SU-DHL-6 (cell line): ENCODE measurements around the gene ETV1.

Experiments used
- H2AFZ ChIP-seq: fragments of 200-600 bp; sonication (generic); 2 replicates; pipeline ENCODE4 v1.6.1; 2014; ENCODE audit warnings: low read depth, mild to moderate bottlenecking, moderate library complexity, mixed read lengths, antibody characterized with exemption, low read length; ENCODE audit not compliant: severe bottlenecking
- H3F3A ChIP-seq: fragments of 200-600 bp; shearing (Covaris generic); 2 replicates; pipeline ENCODE4 v1.6.0; 2016; ENCODE audit warnings: antibody characterized with exemption, mild to moderate bottlenecking; ENCODE audit not compliant: insufficient read depth
- H3K27ac ChIP-seq: fragments of 200-600 bp; sonication (generic); 2 replicates; pipeline ENCODE4 v1.5.1; 2016; ENCODE audit warnings: low read depth, mild to moderate bottlenecking, low read length, moderate library complexity, mixed read lengths
- H3K27me3 ChIP-seq: fragments of 200-600 bp; sonication (generic), shearing (Covaris generic); 2 replicates; pipeline ENCODE4 v1.6.0; 2014; ENCODE audit warnings: mild to moderate bottlenecking, low read length
- H3K36me3 ChIP-seq: fragments of 200-600 bp; sonication (generic); 2 replicates; pipeline ENCODE4 v1.6.1; 2014; ENCODE audit warnings: mild to moderate bottlenecking, low read length, mixed read lengths
- H3K4me2 ChIP-seq: fragments of 300-600, 200-600 bp; shearing (Covaris generic), sonication (generic); 2 replicates; pipeline ENCODE4 v1.6.0; 2014; ENCODE audit warnings: low read length, low read depth, mild to moderate bottlenecking; ENCODE audit not compliant: poor library complexity, severe bottlenecking
- H3K4me3 ChIP-seq: fragments of 200-600 bp; sonication (generic); 2 replicates; pipeline ENCODE4 v1.5.1; 2014; ENCODE audit warnings: antibody characterized with exemption, low read length, mild to moderate bottlenecking, mixed read lengths; ENCODE audit not compliant: insufficient read depth, poor library complexity, severe bottlenecking
- H3K79me2 ChIP-seq: fragments of 200-600 bp; sonication (generic); 2 replicates; pipeline ENCODE4 v1.6.1; 2014; ENCODE audit warnings: mild to moderate bottlenecking, low read length, moderate library complexity; ENCODE audit not compliant: insufficient read depth
- H3K9ac ChIP-seq: fragments of 200-600 bp; sonication (generic); 2 replicates; pipeline ENCODE4 v1.7.0; 2014; ENCODE audit warnings: mild to moderate bottlenecking, low read length
- H3K9me2 ChIP-seq: fragments of 200-600 bp; sonication (generic); replicated peaks from 2 replicates; pipeline ENCODE4 v1.6.1; 2014; ENCODE audit warnings: low read length; ENCODE audit not compliant: insufficient read depth
- H3K9me3 ChIP-seq: fragments of 200-600 bp; sonication (generic); 2 replicates; pipeline ENCODE4 v1.6.1; 2014; ENCODE audit warnings: low read length, mixed read lengths; ENCODE audit not compliant: insufficient read depth
- H4K20me1 ChIP-seq: fragments of 200-600 bp; sonication (generic); 2 replicates; pipeline ENCODE4 v1.6.1; 2014; ENCODE audit warnings: low read depth, mild to moderate bottlenecking, antibody characterized with exemption, low read length, moderate library complexity, mixed read lengths
- EZH2phosphoT487 ChIP-seq: fragments of 200-600 bp; sonication (generic), shearing (Covaris generic); conservative IDR thresholded peaks from 2 replicates; pipeline ENCODE4 v1.6.1; 2018; ENCODE audit warnings: mild to moderate bottlenecking, antibody characterized with exemption, low read length, moderate library complexity, mixed read lengths
- TF ChIP-seq, protein P1 (sequence below): fragments of 200-600 bp; sonication (generic); IDR thresholded peaks from one replicate; pipeline ENCODE4 v1.5.1; 2017; ENCODE audit warnings: antibody characterized with exemption, mild to moderate bottlenecking, low read length, moderate library complexity; ENCODE audit not compliant: insufficient read depth, poor library complexity, severe bottlenecking

Gene ETV1

DNA sequence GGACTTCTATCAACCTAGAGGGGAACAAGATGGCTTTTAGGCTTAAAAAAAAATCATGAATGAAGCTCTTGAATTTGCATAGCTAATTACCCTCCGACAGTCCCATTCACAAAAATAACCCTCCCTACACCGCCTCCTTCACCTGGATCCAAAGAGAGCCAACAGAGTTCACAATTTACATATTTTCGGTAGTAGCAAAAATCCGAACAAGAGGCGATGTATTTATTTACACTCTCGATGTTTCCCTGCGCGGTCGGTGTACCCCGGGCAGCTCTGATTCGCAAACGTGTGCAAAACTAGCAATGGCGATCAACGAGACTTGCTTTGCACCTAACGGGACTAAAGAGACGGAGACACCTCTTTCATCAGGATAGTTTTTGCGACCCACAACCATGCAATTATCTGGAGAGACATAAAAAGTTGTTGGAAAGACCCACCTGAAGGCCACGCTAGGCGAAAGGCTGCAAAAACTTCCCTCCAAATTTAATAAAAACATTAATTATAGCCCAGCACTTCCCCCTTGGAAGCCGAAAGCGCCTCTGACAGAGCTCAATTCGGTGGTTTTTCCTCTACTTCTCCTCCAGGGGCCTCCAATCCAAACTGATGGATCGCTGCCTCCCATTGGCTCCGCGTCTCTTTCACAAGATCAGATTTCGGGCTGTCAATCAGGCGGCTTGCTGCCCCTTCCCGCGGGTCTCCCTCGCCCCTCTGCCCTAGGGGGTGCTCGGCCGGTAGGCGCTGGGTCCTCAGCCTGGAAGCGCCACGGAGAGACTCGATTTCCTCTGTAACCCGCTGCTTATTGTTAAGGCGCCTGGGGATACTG lies at the start of gene ETV1:
Gene ETV1 (minus strand): TSS at position 541 of the 823 bp plus-strand sequence. CDS start 614 bp downstream, outside the sequence.
- H3K9ac ChIP-seq: no peak within 1 kb of the TSS
- no peaks in the 10 kb centered on the region for H3K36me3 ChIP-seq
- H3K9me3 ChIP-seq: peaks cover 5% of the 10 kb centered on the region; the same call in 1 of the 2 replicates
- H3K27ac ChIP-seq: no peak within 1 kb of the TSS
- no peaks in the 10 kb centered on the region for H3K27me3 ChIP-seq
- H3F3A ChIP-seq: no peaks in the 10 kb centered on the region
- TF ChIP-seq, protein P1, sequence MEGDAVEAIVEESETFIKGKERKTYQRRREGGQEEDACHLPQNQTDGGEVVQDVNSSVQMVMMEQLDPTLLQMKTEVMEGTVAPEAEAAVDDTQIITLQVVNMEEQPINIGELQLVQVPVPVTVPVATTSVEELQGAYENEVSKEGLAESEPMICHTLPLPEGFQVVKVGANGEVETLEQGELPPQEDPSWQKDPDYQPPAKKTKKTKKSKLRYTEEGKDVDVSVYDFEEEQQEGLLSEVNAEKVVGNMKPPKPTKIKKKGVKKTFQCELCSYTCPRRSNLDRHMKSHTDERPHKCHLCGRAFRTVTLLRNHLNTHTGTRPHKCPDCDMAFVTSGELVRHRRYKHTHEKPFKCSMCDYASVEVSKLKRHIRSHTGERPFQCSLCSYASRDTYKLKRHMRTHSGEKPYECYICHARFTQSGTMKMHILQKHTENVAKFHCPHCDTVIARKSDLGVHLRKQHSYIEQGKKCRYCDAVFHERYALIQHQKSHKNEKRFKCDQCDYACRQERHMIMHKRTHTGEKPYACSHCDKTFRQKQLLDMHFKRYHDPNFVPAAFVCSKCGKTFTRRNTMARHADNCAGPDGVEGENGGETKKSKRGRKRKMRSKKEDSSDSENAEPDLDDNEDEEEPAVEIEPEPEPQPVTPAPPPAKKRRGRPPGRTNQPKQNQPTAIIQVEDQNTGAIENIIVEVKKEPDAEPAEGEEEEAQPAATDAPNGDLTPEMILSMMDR: no peak
- no peak for TF ChIP-seq EZH2phosphoT487
- no peaks in the 10 kb centered on the region for H4K20me1 ChIP-seq
- peak within 1 kb of the TSS; percentile 54 for H2AFZ ChIP-seq
- H3K9me2 ChIP-seq: no peaks in the 10 kb centered on the region
- no peak within 1 kb of the TSS for H3K4me3 ChIP-seq
- peak within 1 kb of the TSS; percentile 12 for H3K4me2 ChIP-seq
- H3K79me2 ChIP-seq: no peaks in the 10 kb centered on the region

DNA sequence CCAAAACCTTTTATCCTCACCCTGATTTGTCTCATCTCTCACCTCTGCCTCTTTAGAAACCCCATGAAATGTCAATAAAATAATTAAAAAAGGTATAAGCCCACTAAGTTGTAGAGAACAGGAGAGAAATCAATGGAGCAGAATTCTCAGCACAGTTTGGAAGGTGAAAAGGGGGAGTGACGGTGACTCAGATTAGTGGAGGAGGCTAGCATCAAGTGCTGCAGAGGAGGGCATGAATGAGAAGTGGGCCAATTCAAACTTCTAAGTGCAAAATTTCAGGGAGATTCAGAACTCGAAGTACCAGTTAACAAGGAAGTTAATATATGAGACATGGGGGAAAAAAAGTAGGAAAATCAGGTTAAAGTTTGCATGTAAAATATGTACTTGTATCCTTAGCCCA lies 34.9 kb upstream of the ETV1 start:
- no peaks in the 10 kb centered on the region for H3F3A ChIP-seq
- H3K4me3 ChIP-seq: no peak overlapping the region
- no peak overlapping the region for H3K27ac ChIP-seq
- H3K9ac ChIP-seq: no peak overlapping the region
- no peak overlapping the region for H3K4me2 ChIP-seq
- H3K9me2 ChIP-seq: no peaks in the 10 kb centered on the region
- no peaks in the 10 kb centered on the region for H4K20me1 ChIP-seq
- H3K27me3 ChIP-seq: no peaks in the 10 kb centered on the region
- peaks cover 3% of the 10 kb centered on the region; the same call in 1 of the 2 replicates for H3K9me3 ChIP-seq
- no peaks in the 10 kb centered on the region for H3K79me2 ChIP-seq
- no peak overlapping the region for H2AFZ ChIP-seq
- TF ChIP-seq, protein P1: no peak
- no peak for TF ChIP-seq EZH2phosphoT487
- H3K36me3 ChIP-seq: no peaks in the 10 kb centered on the region

DNA sequence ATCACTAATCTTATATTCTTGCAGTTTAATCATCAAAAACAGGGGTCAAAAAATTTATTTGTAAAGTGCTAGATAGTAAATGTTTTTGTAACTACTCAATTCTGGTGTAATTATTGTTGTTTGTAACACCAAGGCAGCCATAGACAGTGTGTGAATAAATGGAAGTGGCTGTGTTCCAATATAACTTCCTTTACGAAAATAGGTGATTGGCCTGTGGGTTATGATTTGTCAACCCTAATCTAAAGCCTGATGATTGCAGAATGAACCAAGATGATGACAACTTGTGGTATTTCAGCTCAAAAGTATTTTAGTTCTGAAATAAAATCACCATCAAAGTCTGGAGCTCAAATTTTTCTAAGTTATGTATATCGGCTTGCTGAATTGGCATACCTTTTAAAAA lies 34.4 kb upstream of the ETV1 start:
- Histone ChIP-seq H4K20me1 (no peaks in the 10 kb centered on the region), H3K9me2 (no peaks in the 10 kb centered on the region), H3K9me3 (peaks cover 3% of the 10 kb centered on the region; the same call in 1 of the 2 replicates), H2AFZ (no peak overlapping the region), H3K9ac (no peak overlapping the region), H3K4me3 (no peak overlapping the region), H3K27ac (no peak overlapping the region), H3K79me2 (no peaks in the 10 kb centered on the region), H3K27me3 (no peaks in the 10 kb centered on the region), H3K36me3 (no peaks in the 10 kb centered on the region), H3F3A (no peaks in the 10 kb centered on the region), H3K4me2 (no peak overlapping the region)
- TF ChIP-seq, protein P1: no peak
- TF ChIP-seq EZH2phosphoT487: no peak
